HepG2 (cell line): ENCODE results near the gene SHTN1. TPM values are rescaled to one million over a fixed set of nuclear protein-coding genes. Genes with fewer than 3 reads are reported as not detected.

Source experiments
- ATAD3A ChIP-seq: sonication (generic); formaldehyde crosslinking; IDR thresholded peaks from 2 replicates; pipeline ENCODE4 v1.4.0; 2020; ENCODE audit warnings: missing genetic modification reagents
- BRCA1 ChIP-seq: sonication (generic); formaldehyde crosslinking; IDR thresholded peaks from 2 replicates; pipeline ENCODE4 v1.4.0; 2020; ENCODE audit warnings: missing genetic modification reagents
- CBX5 ChIP-seq: sonication (generic); formaldehyde crosslinking; IDR thresholded peaks from 2 replicates; pipeline ENCODE4 v1.4.0; 2020; ENCODE audit warnings: missing genetic modification reagents, borderline replicate concordance
- FOXJ3 ChIP-seq: sonication (generic); formaldehyde crosslinking; IDR thresholded peaks from 2 replicates; pipeline ENCODE4 v1.4.0; 2020; ENCODE audit warnings: missing genetic modification reagents, mild to moderate bottlenecking, borderline replicate concordance
- HCFC1 ChIP-seq: fragments of 150-350 bp; IDR thresholded peaks from 2 replicates; pipeline ENCODE4 v1.6.1; 2014; ENCODE audit warnings: low read depth, low read length
- IRF2 ChIP-seq: IDR thresholded peaks from 2 replicates; pipeline ENCODE4 v1.6.1; 2018; ENCODE audit warnings: missing genetic modification reagents, missing compliant biosample characterization
- NR2F2 ChIP-seq: IDR thresholded peaks from 2 replicates; pipeline ENCODE4 v1.6.1; 2012; ENCODE audit warnings: low read depth, inconsistent platforms, borderline replicate concordance
- PCBP2 ChIP-seq: fragments of 200-400 bp; formaldehyde crosslinking; optimal IDR thresholded peaks from 2 replicates; pipeline ENCODE3; 2018; ENCODE audit warnings: low read length, low read depth; ENCODE audit not compliant: poor library complexity, severe bottlenecking
- RBAK ChIP-seq: sonication (generic); formaldehyde crosslinking; IDR thresholded peaks from 2 replicates; pipeline ENCODE4 v1.5.1; 2020; ENCODE audit warnings: mild to moderate bottlenecking, missing genetic modification reagents
- RFX1 ChIP-seq: fragments of 450-650 bp; IDR thresholded peaks from 2 replicates; pipeline ENCODE4 v1.6.1; 2017
- SALL1 ChIP-seq: sonication (generic); formaldehyde crosslinking; IDR thresholded peaks from 2 replicates; pipeline ENCODE4 v1.8.0; 2022; ENCODE audit warnings: mild to moderate bottlenecking, missing genetic modification reagents
- SOX6 ChIP-seq, 2 experiments: fragments of 450-650 bp in 1 of 2; sonication (generic) in 1 of 2; formaldehyde crosslinking in 1 of 2; IDR thresholded peaks; 2 replicates each; pipeline versions ENCODE4 v1.4.0 to v1.6.1; 2017 to 2020; ENCODE audit warnings: antibody characterized with exemption in 1 of 2, mild to moderate bottlenecking in 1 of 2, missing genetic modification reagents in 1 of 2
- ZNF256 ChIP-seq: sonication (generic); formaldehyde crosslinking; conservative IDR thresholded peaks from 2 replicates; pipeline ENCODE4 v1.4.0; 2020; ENCODE audit warnings: missing genetic modification reagents
- ZNF839 ChIP-seq: sonication (generic); formaldehyde crosslinking; IDR thresholded peaks from 2 replicates; pipeline ENCODE4 v1.4.0; 2020; ENCODE audit warnings: missing genetic modification reagents, mild to moderate bottlenecking, borderline replicate concordance
- polyA plus RNA-seq, 8 experiments: library from polyadenylated mRNA; depleted of rRNA in 3 of 8; stranded (reverse) in 7 of 8; unstranded in 1 of 8; fragments of >200 nt; fragmentation: Illumina TruSeq in 4 of 8; extraction: Trizol in 4 of 8; gene quantifications; 2 replicates each; pipeline versions ENCODE4 v1.2.1 to v1.2.3, GENCODE V29; 2011 to 2016; ENCODE audit warnings: low read depth in 4 of 8, missing spikeins in 1 of 8, mixed read lengths in 1 of 8; ENCODE audit not compliant: insufficient read depth in 1 of 8
- total RNA-seq, 5 experiments: library from RNA; depleted of rRNA; stranded (reverse); fragments of >200 nt; fragmentation: Illumina TruSeq; extraction: Trizol; gene quantifications; 2 replicates each; pipeline ENCODE4 v1.2.3, GENCODE V29; 2016; ENCODE audit warnings: low read depth in 1 of 5
- TF ChIP-seq, protein P1 (sequence below): IDR thresholded peaks from 2 replicates; pipeline ENCODE4 v1.6.1; 2018; ENCODE audit warnings: missing genetic modification reagents, mild to moderate bottlenecking, missing compliant biosample characterization
- TF ChIP-seq, protein P2 (sequence below): sonication (generic); formaldehyde crosslinking; IDR thresholded peaks from 2 replicates; pipeline ENCODE4 v1.5.1; 2020; ENCODE audit warnings: mild to moderate bottlenecking, missing genetic modification reagents, moderate library complexity
- TF ChIP-seq, protein P3 (sequence below): sonication (generic); formaldehyde crosslinking; IDR thresholded peaks from 2 replicates; pipeline ENCODE4 v1.5.1; 2020; ENCODE audit warnings: missing genetic modification reagents, mild to moderate bottlenecking, borderline replicate concordance
- TF ChIP-seq, protein P4 (sequence below): sonication (generic); formaldehyde crosslinking; IDR thresholded peaks from 2 replicates; pipeline ENCODE4 v1.8.1; 2022; ENCODE audit warnings: mild to moderate bottlenecking, missing genetic modification reagents

Gene SHTN1
- total and polyA plus RNA-seq, 2 of the 13 experiments (the other 11 are each of a cell fraction or from before 2014, with no cell fraction given) = 11.3 to 15.6 TPM

DNA sequence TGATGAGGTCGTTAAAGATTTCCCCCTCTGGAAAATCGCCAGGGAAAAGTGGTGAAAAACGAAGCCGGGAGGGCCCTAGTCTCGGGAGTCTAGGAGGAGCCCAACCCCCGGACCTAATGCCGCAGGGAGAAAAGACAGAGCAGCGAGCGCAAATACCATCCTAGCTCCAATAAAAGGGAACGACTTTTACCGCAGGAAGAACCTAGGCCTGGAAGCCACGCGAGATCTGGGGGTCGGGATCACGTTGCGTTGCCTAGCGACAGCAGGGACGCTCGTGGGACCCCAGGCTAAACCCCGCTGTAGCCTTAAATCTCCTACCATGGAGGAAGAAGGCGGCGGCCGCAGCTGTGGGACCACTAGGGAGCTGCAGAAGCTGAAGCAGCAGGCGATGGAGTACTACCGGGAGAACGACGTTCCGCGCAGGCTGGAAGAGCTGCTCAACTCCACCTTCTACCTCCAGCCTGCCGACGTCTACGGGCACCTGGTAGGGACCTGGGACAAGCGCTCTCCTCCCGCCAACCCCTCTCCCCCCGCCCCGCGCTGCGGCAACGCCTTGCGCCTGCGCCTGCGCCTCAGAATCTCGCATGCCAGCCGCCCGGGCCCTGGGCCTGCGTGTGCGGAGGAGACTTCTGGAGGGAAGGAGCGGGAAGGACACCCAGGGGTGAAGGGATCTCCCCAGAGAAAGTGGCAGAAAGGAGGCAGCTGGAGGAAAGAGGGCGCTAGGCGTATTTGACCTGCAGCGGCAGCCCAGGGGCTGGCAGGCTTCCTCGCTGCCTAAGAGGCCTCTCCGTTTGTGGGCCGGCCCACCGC, 155.5 kb downstream of the SHTN1 start, which contains the start of gene ENO4 (continued):
- TF ChIP-seq ATAD3A (CRISPR knock-in tag) (no peak), BRCA1 (CRISPR knock-in tag) (no peak), RBAK (no peak), RFX1 (peak; percentile 82), SALL1 (CRISPR knock-in tag) (no peak), SOX6 (IDR thresholded peaks at IDR 0.05) (no peak), SOX6 (CRISPR knock-in tag; IDR thresholded peaks at IDR 0.05) (no peak), ZNF839 (no peak), CBX5 (no peak), ZNF256 (no peak), IRF2 (no peak), NR2F2 (no peak), FOXJ3 (CRISPR knock-in tag) (no peak), HCFC1 (no peak), PCBP2 (no peak)
- TF ChIP-seq, protein P1, sequence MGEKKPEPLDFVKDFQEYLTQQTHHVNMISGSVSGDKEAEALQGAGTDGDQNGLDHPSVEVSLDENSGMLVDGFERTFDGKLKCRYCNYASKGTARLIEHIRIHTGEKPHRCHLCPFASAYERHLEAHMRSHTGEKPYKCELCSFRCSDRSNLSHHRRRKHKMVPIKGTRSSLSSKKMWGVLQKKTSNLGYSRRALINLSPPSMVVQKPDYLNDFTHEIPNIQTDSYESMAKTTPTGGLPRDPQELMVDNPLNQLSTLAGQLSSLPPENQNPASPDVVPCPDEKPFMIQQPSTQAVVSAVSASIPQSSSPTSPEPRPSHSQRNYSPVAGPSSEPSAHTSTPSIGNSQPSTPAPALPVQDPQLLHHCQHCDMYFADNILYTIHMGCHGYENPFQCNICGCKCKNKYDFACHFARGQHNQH (CRISPR knock-in tag) = 0 out of 2 replicates have a peak, but pooled peaks have one; percentile 28
- TF ChIP-seq, protein P2, sequence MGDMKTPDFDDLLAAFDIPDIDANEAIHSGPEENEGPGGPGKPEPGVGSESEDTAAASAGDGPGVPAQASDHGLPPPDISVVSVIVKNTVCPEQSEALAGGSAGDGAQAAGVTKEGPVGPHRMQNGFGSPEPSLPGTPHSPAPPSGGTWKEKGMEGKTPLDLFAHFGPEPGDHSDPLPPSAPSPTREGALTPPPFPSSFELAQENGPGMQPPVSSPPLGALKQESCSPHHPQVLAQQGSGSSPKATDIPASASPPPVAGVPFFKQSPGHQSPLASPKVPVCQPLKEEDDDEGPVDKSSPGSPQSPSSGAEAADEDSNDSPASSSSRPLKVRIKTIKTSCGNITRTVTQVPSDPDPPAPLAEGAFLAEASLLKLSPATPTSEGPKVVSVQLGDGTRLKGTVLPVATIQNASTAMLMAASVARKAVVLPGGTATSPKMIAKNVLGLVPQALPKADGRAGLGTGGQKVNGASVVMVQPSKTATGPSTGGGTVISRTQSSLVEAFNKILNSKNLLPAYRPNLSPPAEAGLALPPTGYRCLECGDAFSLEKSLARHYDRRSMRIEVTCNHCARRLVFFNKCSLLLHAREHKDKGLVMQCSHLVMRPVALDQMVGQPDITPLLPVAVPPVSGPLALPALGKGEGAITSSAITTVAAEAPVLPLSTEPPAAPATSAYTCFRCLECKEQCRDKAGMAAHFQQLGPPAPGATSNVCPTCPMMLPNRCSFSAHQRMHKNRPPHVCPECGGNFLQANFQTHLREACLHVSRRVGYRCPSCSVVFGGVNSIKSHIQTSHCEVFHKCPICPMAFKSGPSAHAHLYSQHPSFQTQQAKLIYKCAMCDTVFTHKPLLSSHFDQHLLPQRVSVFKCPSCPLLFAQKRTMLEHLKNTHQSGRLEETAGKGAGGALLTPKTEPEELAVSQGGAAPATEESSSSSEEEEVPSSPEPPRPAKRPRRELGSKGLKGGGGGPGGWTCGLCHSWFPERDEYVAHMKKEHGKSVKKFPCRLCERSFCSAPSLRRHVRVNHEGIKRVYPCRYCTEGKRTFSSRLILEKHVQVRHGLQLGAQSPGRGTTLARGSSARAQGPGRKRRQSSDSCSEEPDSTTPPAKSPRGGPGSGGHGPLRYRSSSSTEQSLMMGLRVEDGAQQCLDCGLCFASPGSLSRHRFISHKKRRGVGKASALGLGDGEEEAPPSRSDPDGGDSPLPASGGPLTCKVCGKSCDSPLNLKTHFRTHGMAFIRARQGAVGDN (CRISPR knock-in tag) = peak; percentile 70
- TF ChIP-seq, protein P3, sequence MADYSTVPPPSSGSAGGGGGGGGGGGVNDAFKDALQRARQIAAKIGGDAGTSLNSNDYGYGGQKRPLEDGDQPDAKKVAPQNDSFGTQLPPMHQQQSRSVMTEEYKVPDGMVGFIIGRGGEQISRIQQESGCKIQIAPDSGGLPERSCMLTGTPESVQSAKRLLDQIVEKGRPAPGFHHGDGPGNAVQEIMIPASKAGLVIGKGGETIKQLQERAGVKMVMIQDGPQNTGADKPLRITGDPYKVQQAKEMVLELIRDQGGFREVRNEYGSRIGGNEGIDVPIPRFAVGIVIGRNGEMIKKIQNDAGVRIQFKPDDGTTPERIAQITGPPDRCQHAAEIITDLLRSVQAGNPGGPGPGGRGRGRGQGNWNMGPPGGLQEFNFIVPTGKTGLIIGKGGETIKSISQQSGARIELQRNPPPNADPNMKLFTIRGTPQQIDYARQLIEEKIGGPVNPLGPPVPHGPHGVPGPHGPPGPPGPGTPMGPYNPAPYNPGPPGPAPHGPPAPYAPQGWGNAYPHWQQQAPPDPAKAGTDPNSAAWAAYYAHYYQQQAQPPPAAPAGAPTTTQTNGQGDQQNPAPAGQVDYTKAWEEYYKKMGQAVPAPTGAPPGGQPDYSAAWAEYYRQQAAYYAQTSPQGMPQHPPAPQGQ (CRISPR knock-in tag) = no peak
- TF ChIP-seq, protein P4, sequence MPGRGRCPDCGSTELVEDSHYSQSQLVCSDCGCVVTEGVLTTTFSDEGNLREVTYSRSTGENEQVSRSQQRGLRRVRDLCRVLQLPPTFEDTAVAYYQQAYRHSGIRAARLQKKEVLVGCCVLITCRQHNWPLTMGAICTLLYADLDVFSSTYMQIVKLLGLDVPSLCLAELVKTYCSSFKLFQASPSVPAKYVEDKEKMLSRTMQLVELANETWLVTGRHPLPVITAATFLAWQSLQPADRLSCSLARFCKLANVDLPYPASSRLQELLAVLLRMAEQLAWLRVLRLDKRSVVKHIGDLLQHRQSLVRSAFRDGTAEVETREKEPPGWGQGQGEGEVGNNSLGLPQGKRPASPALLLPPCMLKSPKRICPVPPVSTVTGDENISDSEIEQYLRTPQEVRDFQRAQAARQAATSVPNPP (CRISPR knock-in tag) = no peak
